Nucleus accumbens (tissue), 56 donors: Measurements from ENCODE around the gene BLVRA.
"Not testable (repeated sequence)": the region's sequence is repeated elsewhere in the genome, so short reads cannot be mapped to it uniquely, and the experiment has no call there.

Experiments used
- DNase-seq, 56 donors: peaks; one replicate each; lab custom pipeline; 2025; lab: John Stamatoyannopoulos, UW

BLVRA gene

DNA sequence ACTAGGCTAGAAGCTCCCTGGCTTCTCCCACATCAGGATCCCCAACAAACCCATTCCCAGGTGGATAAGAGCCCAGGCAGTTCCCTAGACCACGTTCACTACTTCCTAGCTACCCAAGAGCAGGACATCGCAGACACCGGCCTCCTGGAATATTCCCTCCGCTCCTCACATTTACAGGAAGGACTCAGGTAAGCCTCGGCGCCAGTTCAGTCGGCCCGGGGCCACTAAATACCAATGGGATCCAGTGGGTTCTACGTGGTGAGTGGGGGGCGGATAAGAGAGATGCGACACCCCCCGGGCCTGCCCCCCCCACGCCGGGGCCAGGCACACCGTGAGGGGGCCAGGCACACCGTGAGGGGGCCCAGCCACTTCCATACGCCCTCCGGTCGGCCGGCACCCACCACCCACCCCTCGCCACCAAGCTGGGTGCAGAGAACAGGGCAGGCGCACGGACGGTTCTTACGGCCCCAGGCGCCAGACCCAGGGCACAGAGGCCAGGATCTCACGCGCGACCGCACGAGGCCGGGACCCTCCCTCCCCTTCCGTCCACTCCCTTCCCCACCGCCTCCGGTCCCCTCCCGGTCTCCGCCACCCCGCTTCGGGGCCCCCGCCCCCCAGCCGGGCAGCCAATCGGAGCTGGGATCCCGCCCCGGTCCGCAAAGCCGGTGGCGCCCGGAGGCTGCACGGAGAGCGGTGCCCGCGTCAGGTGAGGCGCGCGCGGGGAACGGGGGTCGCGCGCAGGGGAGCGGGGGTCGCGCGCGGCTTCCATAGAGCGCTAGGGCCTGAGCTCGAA is at the start of gene BLVRA:
Gene BLVRA, plus strand, starts transcription at position 652 of the 793 bp plus-strand sequence. CDS start 12,479 bp downstream, outside the sequence.
- peak in 40 of 56 donors; percentile 3 to 66 (median 34) for DNase-seq

DNA sequence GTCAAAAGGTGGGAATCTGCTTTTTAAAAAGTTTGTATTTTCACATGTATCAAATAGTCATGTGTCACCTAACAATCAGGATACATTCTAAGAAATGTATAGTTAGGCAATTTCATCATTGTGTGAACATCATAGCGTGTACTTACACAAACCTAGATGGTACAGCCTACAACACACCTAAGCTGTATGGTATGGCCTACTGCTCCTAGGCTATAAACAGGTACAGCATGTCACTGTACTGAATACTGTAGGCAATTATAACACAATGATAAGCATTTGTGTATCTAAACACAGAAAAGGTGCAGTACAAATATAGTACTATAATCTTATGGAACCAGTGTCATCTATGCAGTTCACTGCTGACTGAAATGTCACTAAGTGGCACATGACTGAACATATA is 47.0 kb upstream of the BLVRA start:
- DNase-seq: no peak

DNA sequence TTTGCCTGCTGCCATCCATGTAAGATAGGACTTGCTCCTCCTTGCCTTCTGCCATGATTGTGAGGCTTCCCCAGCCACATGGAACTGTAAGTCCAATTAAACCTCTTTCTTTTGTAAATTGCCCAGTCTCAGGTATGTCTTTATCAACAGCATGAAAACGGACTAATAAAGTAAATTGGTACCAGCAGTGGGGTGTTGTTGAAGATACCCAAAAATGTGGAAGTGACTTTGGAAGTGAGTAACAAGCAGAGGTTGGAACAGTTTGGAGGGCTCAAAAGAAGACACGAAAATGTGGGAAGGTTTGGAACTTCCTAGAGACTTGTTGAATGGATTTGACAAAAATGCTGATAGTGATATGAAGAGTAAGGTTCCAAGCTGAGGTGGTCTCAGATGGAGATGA is 42.5 kb upstream of the BLVRA start:
- not testable (repeated sequence) for DNase-seq

- DNase-seq: no peak
These were observed 41.9 kb upstream of the BLVRA start for GRCh38 chr7:43716598-43716997.

GRCh38 chr7:43721193-43721806 is 37.2 kb upstream of the BLVRA start:
- no peak for DNase-seq

DNA sequence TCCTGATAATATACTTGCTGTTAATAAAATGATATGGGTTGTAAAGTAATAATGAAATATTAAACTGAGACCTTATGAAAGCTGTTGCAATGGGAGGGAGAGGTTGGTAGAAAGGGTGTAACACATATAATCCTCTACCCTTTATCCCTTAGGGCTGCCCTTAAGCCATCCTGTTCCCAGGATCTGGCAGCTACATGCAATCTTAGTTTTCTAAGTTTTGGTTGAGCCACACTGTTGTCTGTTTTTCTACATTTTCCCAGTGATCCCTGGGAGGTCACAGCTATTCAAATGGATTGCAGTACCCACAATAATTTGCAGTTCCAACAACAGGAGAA is 35.5 kb upstream of the BLVRA start:
- DNase-seq: no peak

- no peak for DNase-seq
These were observed 33.2 kb upstream of the BLVRA start for GRCh38 chr7:43725251-43725650.

- DNase-seq: no peak
These were observed 32.0 kb upstream of the BLVRA start for GRCh38 chr7:43726466-43726865.

GRCh38 chr7:43727003-43727402 is 31.5 kb upstream of the BLVRA start:
- DNase-seq: no peak

DNA sequence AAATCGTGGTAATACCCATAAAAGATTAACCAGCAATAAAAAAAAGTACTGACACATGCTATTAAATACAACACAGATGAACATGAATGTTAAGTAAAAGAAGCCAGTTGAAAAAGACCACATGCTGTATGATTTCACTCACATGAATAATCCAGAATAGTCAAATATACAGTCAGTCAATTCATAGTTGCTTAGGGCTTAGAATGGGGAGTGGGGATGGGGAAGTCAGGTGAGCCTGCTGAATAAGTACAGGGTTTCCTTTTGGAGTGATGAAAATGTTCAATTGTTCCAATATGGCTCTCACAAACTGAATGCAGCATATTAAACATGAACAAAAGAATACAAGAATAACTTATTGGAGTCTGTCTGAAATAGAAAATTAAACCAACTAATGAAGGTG is 31.0 kb upstream of the BLVRA start:
- no peak for DNase-seq

GRCh38 chr7:43729214-43729923 is 29.1 kb upstream of the BLVRA start, which contains the start of gene COA1:
Gene COA1 (minus strand): TSS chr7:43729523. CDS start chr7:43648614, 80,909 bp downstream.
- peak in 55 of 56 donors; percentile 34 to 91 (median 79) for DNase-seq

DNA sequence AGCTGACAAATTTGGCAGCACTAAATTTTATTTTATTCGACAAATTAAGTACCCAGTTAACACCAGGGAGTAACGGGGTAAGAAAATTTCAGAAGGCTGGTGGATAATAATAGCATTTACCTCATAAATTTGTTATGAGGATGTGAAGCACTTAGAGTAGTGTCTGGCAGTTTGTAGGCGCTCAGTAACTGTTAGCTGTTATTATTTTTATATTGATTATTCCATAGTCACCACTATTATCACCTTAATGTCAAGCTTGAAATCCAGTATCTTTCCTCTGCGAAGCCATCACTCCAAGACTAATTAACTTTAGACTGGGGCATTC is 28.6 kb upstream of the BLVRA start:
- no peak for DNase-seq

- not testable (repeated sequence) for DNase-seq
These were observed 27.0 kb upstream of the BLVRA start for GRCh38 chr7:43731494-43731893.

GRCh38 chr7:43734575-43735332 is 23.7 kb upstream of the BLVRA start:
- not testable (repeated sequence) for DNase-seq

DNA sequence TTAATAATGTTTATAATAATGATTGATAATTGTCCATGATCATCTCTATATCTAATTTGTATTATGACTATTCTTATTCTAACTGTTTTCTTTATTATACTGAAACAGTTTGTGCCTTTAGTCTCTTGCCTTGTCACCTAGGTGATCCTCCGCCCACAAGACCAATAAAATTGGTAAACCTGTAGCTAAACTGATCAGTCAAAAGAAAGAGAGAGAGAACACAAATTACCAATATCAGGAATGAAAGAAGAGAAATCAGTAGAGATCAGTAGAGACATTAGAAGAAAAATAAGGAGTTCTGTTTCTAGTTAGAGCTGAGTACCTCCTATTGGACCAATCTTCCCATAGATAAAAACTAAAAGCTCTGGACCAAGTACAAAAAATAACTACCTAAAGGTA is 23.1 kb upstream of the BLVRA start:
- no peak for DNase-seq

GRCh38 chr7:43735802-43736603 is 22.5 kb upstream of the BLVRA start:
- DNase-seq: no peak

GRCh38 chr7:43737467-43738127 is 20.9 kb upstream of the BLVRA start:
- DNase-seq: no peak

DNA sequence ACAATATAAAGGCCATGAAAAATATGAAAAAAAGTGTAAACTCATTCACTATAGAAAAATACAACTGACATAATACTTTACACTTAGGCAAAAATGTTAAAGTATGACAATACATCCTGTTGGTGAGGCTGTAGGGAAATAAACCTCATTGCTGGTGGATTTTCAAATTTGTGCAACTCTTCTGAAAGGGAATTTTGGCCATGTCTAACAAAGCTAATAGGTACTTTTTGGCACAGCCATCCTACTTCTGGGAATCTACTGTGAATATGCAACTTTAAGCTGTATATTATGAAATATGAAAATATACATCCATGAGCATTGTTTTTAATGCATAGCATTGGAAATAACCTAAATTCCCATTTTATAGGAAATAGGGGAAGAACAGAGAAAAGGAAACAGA is 15.8 kb upstream of the BLVRA start:
- no peak for DNase-seq

GRCh38 chr7:43747328-43748105 is 11.0 kb upstream of the BLVRA start:
- DNase-seq: no peak
